Stimulated activated CD8-positive, alpha-beta memory T cell treated with anti-CD3 and anti-CD28 coated beads, Interleukin-4, amount 100 ng/mL, for 48 hours (primary cell): ENCODE measurements around the gene CHIT1.
"Not testable (repeated sequence)": the region's sequence is repeated elsewhere in the genome, so short reads cannot be mapped to it uniquely, and the experiment has no call there.

Source experiments
- DNase-seq: peaks from one replicate; pipeline ENCODE4 v3.0.0-alpha.2; 2020

CHIT1 gene

DNA sequence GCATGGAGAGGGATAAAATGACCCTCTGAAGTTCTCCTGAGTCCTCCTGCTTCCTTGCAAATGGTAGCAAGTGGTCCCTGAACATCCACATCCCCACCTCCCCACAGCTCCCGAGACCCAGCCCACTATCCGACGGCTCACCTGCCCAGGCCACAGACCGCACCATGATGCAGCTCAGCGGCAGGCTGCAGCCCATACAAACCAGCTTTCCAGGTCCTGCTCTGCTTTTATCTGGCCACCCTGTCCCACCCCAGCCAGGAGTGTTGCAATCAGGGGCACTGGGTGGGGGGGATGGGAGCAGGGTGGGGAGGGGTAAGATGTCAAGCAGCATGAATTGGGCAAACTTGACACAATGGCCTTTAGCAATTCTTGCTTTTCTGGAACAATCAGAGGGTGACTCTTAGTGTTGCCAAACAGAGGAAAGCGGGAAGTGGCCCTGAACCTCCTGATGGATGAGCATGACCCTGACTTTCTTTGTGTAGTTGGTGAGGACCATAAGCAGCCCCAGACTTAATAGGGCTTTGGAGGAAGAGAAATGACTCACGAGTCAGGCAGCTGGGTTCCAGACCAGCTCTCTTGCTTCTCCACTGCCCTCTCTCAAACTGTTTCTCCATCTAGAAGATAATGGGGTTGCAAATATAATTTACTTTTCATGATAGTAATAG lies at the start of gene CHIT1:
CHIT1 (minus strand) TSS at position 203 of the 665 bp plus-strand sequence; CDS start at position 166, 37 bp downstream.
- DNase-seq = no peak

DNA sequence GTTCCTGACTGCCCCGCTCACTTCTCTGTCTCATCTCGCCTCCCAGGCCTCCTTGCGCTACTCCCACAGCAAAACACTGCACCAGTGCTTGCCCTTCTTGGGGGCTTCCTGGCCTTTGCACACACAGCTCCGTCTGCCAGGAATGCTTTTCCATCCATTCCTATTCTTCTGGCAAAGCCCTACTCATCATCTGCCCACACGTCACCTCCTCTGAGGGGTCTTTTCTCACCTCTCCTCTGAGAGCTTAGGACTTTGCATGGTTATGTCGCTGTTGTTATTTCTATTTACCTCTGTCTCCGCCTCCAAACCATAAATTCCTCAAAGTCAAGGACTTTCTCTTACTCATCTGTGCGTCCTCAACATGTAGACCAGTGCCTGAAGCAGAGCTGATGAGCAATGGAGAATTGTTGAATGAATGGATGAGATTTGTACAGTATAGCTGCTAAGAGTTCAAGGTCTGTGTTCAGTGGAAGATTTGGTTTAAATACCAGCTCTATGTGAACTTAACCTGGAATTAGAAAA lies 49.5 kb upstream of the CHIT1 start:
- DNase-seq = no peak

DNA sequence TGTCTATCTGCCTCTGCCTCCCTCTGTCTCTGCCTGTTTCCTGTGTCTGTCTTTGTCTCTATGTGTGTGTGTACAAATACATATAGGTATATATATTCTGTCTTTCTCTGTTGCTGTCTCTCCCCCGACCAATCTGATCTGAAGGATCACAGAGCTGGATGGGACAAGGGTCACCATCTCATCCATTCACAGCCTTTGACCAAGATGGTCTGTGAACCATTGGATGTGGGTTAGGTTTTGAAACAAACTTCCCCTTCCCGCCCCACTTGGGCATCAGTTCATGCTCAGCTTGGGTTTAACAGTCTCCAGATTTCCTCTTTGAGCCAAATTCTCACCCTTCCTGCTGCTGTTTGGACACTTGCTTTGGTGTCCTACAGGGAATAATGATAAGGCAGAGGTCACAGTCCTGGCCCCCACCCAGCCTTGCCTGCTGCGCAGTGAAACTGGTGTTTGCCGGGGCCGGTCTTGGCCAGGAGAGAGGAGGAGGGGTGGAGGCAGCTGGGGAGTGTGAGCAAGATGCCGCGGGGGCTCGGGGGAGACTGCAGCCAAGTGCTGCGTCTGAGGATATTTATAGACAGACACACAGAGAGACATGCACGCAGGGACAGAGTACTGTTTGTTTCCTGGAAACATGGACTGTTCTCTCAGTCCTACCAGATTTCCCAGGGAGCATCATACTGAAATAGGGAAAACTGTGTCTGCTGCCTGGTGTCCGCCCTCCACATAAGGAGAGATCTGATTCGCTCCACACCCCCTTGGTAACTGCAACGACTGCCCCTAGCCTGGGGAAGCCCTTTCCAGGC lies 48.8 kb upstream of the CHIT1 start:
- DNase-seq = no peak

DNA sequence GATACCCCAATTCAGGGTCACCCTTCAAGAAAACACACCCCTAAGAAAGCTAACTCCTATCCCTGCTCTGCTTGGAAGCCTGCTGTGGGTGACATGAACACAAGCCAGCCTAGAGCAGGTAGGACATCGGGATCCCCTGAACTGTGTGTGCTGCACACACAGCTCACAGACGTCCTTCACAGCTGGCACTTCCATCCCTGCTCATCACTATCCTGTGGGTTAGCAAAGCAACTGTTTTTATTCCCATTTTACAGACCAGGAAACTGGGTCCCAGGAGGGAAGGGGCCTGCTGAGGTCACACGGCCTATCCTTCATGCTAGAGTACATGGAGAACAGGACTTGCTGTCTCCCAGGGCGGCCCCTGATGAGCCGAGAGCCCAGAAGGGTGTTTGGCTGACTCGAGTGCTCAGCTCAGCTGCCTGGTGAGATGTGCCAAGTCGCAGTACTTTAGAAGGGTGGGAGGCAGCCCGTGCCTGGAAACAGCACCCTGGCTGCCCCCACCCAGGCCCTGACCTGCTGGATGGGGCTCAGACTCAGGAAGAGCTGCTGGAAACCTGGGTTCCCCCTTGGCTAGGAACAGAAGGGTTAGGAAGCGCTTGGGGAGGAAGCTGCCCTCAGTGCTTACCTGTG lies 47.6 kb upstream of the CHIT1 start:
- no peak for DNase-seq

DNA sequence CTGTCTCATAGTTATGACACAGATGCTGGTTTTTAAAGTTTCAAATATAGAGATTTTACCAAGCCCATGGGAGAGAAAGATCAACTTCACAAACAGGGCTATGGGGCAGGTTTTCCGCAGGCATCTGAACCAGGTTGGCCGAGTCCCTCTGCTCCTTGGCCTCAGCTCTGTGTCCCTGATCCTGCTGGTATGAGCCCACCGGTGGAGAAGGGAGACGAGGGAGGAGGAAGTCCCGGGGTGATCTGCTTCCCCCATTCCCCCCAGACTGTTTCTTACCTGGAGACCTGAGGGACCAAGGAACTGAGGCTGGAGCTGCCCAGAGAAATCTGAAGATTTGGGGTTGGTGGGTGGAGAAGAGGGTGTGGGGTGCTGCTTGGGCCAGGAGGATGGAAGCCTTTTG lies 46.9 kb upstream of the CHIT1 start:
- no peak for DNase-seq

DNA sequence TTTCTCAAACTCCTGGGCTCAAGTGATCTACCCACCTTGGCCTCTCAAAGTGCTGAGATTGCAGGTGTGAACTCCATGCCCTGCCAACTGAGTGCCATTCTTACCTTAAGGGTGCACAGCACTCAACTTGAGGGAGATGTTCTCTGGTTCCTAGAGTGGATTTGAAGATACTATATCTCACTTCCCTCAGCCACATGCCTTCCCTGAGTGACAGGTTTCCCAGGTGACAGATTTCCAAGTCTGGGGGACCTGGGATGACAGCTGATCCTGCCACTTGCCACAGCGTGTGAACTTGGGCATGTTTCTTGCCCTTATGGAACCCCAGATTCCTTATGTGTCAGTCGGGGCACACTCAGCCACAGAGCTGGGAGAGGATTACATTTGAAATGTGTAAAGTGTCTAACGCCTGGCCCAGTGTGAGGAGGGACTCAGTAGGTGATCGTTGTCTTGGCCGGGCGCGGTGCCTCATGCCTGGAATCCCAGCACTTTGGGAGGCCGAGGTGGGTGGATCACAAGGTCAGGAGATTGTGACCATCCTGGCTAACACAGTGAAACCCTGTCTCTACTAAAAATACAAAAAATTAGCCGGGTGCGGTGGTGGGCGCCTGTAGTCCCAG lies 46.3 kb upstream of the CHIT1 start:
- no peak for DNase-seq

DNA sequence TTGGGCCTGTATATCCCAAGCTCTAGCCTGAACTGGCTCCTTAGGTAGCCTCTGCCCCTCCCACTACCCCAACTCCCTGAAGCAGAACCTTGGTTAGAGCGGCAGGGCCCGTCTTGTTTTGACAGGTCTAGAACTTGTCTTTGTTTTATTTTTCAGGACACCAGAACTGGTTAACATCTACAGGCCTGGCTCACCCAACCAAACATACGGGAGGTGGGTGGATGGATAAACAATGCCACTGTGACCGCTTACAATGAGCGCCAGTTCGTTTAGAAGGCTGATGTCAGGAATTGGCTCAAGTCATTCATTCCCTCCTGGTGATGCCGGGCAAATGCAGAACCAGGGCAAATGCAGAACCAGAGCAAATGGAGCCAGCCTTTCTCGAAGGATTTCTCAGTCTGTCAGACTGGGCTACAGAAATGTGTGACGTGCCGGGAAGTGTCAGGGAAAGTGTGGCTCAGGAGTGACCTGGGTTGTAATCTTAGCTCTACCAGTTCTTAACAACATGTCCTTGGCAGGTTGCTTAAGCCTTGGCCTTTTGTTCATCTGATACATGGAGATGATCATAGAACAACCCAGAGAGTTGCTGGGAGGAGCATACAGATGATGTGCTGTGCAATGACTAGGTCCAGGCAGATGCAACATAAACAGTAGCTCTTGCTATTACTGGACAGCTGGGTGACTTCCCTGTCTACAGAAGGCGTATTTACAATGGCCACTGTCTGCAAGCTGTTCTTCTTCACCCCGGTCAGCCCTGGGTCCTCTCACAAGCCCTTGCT lies 45.3 kb upstream of the CHIT1 start:
- DNase-seq = no peak

DNA sequence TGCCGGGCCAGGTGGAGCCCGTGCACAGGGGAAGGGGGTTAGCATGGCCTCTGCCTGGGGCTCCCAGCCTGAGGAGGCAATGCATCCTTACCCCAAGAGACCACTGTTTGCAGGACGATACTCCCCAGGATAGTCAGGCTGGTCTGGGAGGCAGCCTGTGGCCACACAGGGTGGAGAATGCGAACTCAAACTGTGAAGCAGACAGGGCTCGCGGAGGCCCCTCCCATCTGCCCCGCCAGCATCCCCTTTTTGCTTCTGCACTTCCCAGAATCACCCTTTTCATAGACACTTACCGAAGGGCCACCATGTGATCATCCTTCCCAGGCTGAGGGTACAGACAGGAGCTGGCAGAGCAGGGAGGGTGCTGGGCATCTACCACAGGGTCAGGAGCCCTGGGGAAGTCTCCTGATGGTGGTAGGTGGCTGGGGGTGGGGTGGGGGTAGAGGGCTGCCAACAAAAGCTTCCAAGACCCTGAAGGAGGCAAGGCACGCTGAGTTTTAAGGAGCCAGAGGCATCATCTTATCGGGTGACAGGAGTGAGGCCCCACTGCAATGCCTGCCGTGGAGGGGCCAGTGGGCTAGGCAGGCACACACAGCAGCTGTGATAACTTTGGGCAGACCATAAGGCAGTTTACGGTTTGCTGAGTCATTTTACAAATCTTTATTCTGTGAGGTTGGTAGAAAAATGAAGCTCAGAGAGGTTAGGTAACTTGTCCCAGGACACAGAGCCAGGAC lies 44.6 kb upstream of the CHIT1 start:
- no peak for DNase-seq

DNA sequence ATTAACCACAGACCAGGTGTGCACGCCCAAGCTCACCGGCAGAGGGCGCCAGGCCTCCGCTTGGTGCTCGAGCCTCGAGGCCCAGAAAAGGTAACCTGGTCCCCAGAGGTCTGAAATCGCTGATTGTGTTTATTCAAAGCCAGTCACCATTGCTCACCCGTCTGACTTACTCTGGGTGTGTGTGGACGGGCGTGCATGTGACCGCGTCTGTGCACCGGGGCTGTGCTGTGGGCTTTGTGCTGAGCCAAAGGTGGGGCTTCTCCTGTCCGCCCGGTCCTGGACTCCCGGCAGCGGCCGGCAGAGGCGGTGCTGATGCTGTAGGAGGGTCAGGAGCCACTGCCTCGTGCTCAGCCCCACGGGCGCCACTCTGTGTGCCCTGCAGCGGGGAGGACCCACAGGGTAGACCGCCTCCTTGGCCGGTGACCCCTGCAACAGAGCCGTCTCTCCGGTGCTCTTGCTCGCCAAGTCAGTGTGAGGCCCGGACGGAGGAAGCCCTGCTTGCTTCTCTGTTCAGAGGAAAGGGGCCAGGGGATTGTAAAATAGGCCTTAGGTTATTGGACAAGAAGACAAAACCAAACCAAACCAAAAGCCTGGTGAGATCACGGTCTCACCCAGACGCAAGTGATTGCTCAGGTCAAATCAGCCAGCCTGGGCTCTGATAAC lies 43.9 kb upstream of the CHIT1 start:
- DNase-seq = peak; percentile 97

DNA sequence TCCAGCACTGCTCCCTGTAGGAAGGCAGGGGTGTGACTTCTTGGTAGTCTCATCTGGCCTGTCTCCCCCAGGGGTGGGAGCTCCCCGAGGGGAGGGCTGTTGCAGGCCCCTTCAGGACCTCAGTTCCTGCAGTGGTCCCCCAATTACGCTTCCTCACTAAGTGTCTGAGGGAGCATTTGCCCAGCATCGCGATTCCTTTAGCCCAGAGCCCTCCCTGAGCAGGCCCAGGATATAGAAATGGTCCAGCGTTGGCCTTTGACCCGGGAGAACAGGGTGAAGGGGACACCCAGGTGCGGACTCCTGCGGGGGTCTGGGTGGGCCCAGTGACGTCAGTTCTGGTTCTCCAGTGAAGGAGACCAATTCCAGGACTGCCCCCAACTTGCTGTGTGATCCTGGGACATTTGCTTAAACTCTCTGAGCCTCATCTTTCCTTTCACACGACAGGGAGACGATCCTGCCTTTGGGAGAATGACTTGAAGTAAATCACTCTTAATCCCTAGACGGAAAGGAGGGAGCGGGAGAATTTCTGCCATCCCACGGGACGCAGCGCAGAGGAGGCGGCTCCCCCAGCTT lies 43.2 kb upstream of the CHIT1 start:
- peak; percentile 37 for DNase-seq

DNA sequence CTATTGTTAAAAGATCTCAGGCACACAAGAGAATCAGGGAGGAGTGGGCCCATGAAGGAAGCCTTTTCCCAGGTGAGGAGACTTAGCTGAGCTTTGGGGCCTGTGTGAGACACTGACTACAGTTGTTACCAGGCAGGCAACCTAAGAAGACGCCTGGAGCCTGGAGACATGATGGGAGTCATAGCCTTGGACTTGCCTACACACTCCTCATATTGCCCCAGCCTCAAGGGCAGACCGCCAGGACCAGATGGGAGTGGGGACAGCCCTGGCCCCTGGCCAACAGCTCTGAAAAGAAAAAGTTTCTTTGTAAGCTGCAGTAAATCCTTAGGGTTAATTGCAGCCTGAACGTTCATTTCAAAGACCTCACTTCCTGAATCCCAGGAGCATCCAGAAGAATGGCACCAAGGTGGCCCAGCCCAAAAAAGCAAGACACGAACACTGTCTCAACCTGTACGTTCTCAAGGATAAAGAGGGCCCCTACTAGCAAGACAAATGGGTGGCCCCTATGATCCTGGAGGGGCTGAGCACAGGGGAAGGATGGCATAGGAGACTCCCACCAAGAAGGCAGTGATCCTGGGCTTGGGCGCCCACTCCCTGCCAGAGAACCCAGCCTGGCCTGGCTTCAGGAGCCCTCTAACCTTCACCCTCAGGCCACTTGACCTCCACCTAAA lies 42.6 kb upstream of the CHIT1 start:
- DNase-seq = peak; percentile 25

DNA sequence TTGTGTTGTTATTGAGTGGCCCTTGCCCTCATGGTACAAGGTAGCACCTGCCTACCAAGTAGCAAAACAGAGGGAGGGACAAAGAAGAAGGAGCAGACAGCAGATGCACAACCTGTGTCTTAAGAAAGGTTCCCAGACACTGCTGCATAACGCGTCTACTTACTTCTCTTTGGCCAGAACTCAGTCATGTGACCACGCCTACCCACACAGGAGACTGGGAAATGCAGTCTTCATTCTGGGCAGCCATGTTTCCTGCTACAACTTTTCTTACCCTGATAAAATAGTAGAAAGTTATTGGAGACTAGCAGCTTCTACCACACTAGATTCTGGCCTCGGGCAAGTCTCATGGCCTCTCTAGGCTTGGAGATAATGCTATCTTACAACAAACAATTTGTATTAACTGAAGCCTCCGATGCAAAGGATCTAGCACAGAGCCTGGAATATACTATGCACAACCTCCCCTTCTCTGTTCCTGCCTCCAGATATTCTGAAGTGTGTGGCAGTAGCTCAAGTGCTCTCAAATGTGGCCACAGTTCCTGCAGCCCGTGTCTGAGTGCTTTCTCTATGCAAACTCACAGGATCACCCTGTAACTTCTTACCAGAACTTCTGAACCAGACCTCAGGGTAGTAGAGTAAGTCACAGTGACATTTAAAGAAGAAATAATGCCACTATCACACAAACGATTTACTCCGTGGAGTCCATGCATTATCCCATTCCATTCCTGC lies 41.7 kb upstream of the CHIT1 start:
- peak; percentile 72 for DNase-seq

DNA sequence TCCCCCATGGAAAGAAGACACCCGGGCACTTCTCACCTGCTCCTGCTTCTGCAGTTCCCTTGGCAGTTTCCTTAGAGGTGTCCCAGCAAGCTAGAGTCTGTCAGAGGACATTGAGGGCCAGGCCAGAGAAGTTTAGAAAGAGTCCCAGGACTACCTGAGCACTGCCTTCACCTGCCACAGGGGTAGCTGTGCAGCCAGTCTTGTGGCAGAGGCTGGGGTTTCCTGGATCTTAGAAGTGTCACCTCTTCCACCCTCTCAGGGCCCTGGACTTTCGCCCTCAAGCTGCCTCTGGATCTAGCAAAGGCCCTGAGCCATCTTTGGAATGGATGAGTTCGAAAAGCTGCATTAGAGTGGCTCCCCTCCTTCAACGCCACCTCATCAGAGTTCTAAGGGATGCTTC lies 41.0 kb upstream of the CHIT1 start:
- no peak for DNase-seq

DNA sequence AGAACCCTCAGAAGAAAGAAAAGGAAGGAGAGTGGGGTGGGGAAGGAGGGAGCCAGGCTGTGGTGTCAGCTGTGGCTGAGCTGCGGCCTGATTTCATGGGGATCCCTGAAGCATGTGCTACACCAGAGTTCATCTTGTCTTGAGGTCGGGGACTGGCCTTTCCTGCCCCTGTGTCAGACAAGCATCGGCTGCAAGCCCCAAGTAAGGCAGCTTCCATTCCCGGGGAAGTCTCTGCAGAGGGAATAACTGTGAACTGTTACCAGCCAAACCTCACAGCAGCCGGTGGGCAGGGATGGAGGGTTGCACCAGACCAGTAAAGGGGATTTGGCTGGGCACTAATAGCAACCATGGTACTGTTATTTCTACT lies 40.2 kb upstream of the CHIT1 start:
- no peak for DNase-seq

DNA sequence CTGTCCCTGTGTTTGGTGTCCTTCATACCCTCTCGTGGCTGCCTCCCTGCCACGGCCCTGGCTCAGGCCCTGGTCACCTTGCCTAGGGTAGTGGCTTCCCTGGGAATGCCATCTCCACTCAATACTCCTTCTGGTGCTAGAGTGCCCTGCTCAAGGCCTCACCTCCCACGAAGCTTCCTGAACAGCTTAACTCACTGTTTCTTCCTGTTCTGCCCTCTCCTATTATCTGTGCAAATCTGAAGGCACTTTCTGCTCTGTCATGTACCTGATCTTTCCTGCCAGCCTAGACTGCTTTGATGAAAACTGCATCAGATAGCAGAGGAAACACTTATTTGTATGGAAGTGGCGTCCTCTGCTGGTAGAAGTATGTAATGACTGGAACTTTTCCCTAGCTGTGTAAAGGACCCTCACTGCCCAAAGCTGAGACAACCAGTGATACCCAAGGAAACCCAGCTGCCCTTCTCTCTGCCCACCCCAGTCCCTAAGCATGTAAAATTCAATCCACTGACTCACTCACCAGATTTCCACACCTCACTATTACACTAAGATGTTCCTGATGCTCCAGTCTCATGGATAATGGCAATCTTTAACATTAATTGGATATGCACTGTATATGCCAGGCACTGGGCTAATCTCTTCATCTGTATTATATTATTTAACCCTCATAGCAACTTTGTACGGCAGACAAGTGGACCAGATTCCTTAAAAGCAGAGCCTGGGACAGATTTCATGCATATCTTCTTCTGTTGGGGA lies 39.6 kb upstream of the CHIT1 start:
- DNase-seq = peak; percentile 36

DNA sequence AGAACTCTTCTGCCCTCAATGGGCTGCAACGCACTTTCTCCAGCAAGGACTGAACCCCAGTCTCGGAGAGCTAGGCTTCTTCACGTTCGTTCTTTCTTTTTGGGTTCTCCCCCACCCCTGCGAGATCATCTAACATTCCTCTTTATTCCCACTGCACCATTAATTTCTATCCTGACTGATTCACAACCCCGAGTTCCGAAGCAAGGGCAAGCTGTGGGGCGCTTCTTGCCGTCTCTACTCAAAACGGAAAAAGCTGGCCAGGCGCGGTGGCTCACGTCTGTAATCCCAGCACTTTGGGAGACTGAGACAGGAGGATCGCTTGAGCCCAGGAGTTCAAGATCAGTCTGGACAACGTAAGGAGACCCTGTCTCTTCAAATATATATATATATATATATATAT lies 38.4 kb upstream of the CHIT1 start:
- peak; percentile 24 for DNase-seq

DNA sequence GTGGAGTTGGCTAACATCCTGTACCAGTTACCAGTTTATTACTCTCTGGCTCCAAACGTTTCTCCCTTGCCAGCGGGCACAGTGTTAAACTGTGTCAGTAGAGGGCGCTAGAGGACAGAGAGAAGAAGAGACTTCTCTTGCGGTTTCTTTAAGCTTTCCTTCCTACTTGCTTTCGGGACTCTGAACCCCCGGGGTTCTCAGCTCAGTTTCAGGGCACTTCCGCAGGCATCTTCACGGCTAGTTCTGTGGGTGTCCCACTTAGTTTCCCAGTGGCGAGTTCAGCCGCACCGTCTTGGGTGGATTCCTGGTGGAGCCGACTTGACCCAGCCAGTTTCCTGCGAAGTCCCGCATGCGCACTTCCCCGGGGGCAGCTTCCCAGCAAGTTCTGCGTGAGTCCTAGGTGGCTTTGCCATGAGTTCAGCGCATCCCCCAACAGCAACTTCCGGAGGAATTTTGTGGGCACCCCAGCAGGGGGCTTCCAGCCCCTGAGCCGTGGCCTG lies 37.9 kb upstream of the CHIT1 start:
- peak; percentile 85 for DNase-seq

DNA sequence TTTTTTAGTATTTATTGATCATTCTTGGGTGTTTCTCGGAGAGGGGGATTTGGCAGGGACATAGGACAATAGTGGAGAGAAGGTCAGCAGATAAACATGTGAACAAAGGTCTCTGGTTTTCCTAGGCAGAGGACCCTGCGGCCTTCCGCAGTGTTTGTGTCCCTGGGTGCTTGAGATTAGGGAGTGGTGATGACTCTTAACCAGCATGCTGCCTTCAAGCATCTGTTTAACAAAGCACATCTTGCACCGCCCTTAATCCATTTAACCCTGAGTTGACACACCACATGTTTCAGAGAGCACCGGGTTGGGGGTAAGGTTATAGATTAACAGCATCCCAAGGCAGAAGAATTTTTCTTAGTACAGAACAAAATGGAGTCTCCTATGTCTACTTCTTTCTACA lies 36.7 kb upstream of the CHIT1 start:
- DNase-seq = not testable (repeated sequence)

DNA sequence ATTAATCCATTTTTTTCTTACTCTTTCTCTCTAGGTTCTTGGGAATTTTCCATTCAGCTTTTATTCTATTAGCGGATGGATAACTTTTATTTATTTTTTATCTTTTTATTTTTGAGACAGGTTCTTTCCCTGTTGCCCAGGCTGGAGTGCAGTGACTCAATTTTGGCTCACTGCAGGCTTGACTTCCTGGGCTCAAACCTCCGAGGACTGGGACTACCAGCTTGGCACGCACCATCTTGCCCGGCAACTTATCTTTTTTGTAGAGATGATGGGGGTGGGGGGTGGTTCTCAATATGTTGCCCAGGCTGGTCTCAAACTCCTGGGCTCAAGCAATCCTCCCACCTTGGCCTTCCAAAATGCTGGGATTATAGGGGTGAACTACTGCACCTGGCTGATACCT lies 36.1 kb upstream of the CHIT1 start:
- DNase-seq = no peak
